Neural progenitor cell (in vitro differentiated cells): ENCODE results near the gene BOD1L1.

Experiments
- CTCF ChIP-seq: fragments of 200-600 bp; sonication (generic); IDR thresholded peaks from 2 replicates; pipeline ENCODE4 v1.5.1; 2017; ENCODE audit warnings: antibody characterized with exemption, mild to moderate bottlenecking
- EZH2 ChIP-seq: fragments of 200-600 bp; sonication (generic); IDR thresholded peaks from 2 replicates; pipeline ENCODE4 v1.6.1; 2017; ENCODE audit warnings: antibody characterized with exemption, mild to moderate bottlenecking, moderate library complexity
- EZH2phosphoT487 ChIP-seq: fragments of 200-600 bp; sonication (generic); IDR thresholded peaks from 2 replicates; pipeline ENCODE4 v1.6.1; 2017; ENCODE audit warnings: antibody characterized with exemption

- no peak for TF ChIP-seq CTCF
- peak; percentile 63 for TF ChIP-seq EZH2
- TF ChIP-seq EZH2phosphoT487: peak; percentile 77
Observed at GRCh38 chr4:13540446-13541175, 86.9 kb downstream of the BOD1L1 start.
